GM15510 (cell line): ENCODE measurements around the gene RNU5D-1.

Experiments used
- POLR2A ChIP-seq: IDR thresholded peaks from 3 replicates; pipeline ENCODE4 v1.6.1; 2011; ENCODE audit warnings: borderline replicate concordance; ENCODE audit not compliant: insufficient read length; ENCODE audit errors: extremely low read depth

Gene RNU5D-1

DNA sequence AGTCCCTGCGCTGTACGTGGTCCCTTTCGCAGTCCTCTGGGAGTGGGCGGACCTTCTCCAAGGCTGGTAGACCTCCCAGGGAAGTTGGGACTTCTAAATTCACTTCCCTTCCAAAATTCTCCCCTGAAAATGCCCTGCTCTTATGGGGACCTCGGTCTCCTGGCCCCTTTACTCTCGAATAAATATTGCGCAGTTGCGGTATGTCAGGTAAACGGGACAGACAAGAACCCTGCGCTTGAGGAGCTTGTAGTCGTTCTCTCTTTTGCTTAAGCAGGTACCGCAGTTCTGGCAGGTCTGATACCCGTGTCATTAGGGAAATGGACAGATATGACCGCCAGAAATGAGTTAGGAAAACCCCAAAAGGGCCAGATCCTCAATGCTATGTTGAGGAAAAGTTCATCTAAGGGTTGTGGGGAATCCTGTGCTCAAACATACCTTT is 9.2 kb upstream of the RNU5D-1 start:
- no peak for TF ChIP-seq POLR2A

DNA sequence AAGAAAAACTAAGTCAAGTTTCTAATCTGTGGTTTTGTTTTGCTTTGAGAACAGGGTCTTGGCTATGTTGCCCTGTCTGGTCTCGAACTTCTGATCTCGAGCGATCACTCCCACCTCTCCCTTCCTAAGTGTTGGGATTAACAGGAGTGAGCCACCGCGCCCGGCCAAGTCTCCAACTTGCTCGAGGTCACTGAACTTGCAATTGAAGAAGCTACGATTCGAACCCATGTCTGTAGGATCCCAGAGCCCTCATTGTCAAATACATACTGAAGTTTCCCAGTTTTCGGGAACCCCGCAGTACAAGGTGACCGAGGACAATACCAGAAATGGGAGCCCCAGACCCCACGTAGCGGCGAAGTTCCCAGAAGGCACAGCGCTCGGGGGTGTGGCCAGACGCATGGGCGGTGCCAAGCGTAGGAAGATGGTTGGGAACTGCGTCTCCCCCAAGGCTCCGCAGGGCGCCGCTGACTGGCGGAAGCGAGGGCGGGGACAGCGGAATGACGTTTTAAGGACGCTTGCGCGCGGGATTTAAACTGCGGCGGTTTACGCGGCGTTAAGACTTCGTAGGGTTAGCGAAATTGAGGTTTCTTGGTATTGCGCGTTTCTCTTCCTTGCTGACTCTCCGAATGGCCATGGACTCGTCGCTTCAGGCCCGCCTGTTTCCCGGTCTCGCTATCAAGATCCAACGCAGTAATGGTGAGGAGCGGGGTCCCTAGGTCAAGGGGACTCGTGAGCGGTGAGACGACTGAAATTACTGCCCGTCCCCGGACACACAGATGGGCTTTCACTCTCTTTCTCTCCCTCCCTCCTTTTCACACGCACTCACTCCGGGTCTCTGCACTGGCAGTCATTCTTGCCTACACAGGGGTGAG is 8.6 kb upstream of the RNU5D-1 start, which contains the start of gene KIF2C:
KIF2C (plus strand) TSS at position 531 of the 872 bp plus-strand sequence; CDS start at position 627, 96 bp downstream.
- TF ChIP-seq POLR2A = peak; percentile 97

DNA sequence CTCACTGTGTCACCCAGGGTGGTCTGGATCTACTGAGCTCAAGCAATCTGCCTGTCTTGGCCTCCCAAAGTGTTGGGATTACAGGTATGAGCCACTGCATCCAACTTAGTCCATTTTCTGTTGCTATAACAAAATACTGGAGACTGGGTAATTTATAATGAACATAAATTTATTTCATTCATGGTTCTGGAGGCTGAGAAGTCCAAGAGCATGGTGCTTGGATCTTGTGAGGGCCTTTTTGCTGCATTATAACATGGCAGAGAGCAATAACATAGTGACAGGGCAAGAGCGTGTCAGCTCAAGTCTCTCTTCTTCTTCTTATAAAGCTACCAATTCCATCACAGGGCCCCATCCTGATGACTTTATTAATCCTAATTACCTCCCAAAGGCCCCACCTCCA is 5.0 kb upstream of the RNU5D-1 start:
- TF ChIP-seq POLR2A = no peak

DNA sequence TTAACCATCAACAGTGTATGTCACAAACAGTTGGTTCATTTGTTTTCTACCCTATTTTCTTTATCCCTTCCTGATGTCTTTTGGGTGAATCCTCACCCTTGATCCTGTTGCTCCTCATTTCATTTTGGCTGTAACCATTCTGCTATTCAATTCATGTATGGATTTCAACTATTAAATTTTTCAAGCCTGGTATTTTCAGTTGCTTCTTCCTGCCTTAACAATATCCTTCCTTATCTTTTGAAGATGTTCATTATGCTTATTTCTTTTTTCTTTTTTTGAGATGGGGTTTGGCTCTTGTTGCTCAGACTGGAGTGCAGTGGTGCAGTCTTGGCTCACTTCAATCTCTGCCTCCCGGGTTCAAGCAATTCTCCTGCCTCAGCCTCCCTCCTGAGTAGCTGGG is 2.8 kb upstream of the RNU5D-1 start:
- no peak for TF ChIP-seq POLR2A

DNA sequence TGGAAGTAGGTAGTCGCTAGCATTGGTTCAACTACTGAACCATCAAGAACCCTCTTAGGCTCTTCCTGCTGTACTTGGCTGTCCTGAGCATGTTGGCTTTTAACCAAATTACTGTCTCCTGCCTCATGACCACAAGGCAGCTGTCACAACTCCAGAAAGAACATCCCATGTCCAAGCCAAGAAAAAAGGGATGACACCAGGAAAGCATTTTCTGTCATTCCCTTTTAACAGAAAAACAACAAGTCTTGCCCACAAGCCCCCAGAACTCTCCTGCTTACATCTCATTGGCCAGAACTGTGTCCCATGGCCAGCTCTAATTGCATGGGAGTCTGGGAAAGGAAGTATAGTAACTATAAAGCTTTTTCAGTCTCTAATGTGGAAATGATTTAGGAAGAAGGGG is 2.4 kb upstream of the RNU5D-1 start:
- no peak for TF ChIP-seq POLR2A

DNA sequence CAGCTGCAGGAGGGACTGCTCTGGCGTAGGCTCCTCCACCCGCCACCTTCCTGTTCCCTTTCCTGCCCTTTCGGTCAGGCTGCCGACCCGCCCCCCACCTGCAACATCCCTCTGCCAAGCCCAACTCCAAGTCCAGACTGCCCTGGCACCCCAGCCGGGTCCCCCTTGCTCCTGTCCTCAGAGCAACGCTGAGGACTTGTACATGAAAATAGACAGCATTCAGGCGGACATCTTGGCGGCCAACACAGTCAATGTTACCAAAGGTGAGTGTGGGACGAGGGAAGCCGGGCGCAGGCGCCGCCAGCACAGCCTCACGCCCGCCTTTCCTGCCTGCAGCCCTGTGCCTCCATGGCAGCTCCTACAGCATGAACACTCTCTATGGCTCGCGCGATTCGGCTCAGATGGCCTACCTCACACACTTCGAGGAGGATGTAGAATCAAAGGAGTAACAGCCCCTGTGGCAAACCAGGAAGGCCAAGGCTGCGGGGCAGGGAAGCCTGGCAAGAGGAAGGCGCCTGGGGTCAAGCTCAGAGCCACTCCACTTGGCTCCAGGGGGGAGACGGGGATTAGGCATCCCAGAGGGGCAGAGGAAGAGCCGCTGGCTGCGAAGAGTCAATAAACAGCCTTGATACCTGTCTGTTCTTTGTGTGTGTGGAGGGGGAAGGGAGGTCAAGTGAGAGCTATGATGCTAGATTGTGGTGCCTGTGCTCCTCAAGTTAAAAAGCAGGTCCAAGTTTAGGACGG is 5.8 kb downstream of the RNU5D-1 start:
- no peak for TF ChIP-seq POLR2A

DNA sequence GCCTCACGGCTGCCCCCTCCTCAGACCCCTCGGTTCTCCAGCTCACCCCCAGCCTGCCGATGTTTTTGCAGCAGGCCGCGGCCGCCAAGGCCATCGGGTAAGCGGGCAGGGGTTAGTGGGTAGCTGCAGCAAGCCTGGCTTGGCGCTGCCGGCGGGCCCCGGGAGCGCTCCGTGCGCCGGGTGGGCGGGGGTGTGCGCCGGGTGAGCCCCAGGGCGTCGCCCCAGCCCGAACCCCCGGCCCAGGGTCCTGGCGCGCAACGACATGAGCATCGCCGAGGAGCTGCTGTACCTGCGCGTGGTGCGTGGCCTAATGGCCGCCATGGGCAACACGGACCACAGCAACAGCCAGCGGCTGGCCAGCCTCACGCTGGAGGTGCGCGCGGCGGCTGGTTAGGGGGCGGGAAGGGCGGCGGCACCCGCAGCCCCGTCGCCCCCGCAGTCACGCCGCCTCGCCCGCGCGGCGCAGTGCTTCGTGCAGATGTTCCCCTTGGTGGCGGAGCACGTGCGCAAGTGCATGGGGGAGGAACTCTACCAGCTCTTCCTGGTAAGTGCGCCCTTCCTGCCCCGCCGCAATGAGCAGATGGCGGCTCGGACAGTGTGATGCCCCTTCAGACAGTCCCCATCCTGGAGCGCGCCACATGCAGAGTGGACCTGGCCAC is 6.5 kb downstream of the RNU5D-1 start:
- TF ChIP-seq POLR2A = no peak

DNA sequence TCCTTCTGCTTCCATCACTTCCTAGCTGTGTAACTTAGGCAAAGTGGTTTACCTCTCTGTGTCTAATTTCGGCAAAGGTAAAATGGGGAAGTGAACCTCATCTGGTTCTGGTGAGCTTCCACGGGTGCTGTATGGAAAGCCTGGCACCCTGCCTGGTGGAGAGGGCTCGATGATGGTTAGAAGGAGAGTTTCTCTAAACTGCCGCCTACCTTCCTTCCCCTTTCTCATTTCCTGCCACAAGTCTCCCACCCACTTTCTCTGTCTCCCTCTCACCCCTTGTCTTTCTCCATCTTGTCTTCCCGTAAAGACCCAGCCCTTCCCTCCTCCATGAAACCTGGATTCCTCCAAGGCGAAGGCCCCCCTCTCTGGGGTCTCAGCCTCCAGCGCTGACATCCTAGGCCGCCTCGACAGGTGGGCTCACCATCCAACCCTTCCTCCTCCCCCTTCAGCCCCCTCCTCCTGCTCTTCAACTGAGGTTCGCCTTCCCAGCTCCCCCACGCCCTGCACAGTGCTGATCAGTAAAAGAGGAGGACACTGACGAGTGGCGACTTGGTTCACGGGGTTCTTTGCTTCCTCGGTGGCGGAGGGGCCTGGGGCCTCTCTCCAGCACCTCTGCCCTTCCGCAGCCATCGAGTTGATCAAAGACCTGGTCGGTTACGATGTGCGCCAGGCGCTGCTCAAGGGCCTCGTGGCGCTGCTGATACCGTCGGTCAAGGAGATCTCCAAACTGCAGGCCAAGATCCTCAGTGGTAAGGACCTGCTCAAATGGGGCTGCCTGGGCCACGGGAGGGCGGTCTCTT is 7.3 kb downstream of the RNU5D-1 start:
- TF ChIP-seq POLR2A = no peak

DNA sequence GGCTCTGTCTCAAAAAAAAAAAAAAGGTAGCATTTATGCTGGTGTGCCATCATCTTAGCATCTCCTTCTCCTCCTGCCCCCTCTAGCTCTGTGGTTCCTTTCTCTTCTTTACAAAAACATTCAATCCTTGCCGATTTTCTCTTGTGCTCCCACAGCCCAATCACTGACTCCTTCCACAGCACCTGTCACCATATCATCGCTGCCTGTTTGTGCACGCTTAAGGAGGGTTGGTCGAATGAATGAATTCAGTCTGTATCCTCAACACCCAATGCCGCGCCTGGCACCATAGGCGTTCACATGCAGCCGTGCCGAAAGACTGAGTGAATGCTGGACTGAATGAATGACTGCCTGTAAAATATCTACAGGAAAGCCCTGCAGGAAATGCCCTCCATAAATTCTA is 7.9 kb downstream of the RNU5D-1 start:
- no peak for TF ChIP-seq POLR2A

DNA sequence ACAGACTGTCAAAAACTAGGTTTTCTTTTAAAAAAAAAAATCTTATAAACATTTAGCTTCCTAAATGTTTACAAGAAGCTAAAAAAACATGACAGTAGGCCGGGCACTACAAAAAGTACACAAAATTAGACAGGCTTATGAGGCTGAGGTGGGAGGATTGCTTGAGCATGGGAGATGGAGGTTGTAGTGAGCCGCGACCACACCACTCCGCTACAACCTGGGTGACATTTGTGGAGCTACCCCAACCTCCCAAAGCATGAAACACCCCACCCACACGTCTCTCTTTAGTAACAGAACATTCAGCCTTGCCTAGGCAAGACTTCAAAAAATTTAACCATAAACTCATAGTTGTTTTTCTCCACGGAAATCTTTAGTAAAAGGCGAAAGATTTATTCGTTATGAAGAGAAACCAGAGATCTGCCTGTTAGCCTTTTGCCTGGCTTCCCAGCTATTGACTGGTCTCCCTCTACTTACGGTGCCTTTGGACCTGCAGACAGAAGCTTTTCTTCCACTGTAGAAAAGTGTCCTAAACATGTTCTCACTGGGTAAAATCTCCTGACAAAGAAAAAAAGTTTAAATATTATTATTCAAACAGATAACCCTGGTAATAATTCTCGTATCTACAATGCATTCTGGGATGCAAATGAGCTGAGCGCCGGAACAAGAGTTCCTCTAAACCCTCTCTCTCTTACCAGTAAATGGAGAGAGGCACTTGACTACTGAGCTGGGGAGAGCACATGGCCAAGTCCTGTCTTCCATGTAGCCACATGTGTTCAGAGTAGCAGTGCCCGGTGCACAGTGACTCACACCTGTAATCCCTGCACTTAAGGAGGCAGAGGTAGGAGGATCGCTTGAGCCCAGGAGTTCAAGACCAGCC is 9.2 kb downstream of the RNU5D-1 start:
- peak; percentile 100 for TF ChIP-seq POLR2A

DNA sequence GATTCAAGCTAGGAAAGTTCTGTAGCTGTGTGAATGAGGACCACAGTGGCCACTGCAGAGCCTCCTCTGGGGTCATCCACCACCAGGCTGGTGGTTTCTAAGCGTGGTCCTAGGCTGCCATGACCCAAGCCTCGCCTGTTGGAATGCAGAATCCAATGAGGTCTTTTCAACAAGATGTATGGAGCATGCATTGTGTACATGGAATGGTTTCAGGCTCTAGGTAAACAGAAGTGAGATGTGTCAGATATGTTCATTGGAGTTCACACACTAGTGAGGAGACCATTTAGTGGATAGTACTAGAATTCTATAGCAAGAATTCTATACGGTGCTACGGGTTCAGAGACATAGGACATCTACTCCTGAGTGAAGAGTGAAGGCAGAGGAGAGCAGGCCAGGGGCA is 10.7 kb downstream of the RNU5D-1 start:
- TF ChIP-seq POLR2A = no peak

DNA sequence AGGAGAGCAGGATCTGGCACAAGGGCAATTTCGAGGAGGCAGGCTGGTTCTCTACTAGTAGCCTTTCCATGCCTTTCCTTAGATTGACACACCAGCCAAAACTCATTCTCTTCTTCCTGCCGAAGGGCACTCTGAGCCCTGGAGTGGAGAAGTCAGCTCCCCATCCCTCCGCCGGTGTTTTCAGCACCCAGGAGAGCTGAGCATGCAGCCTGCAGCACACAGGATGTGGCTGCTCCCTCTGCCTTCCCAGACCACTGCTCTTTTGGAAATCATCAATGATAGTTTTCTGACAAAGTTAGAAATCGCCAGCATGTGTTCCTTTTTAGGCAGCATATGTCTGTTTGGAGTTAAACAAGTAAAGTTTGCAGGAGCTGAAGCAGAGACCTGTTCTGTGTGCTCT is 11.7 kb downstream of the RNU5D-1 start:
- no peak for TF ChIP-seq POLR2A

DNA sequence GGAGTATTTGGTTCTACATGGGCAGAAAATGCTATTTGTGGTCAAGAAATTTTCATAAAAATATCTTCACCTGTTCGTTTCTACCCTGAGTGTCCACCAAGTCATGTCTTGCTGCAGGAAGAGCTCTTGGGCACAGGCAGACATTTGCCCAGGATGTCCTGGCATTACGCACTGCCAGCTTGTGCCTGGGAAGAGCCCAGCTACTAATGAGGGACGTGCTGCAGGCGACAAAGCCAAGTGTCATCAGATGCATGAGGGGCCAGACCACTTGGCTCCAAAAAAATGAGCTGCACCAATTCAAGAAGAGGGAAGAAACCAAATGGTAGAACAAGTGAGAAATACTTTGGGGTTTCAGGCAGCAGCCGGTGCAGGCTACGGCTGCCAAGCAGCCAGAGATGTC is 12.9 kb downstream of the RNU5D-1 start:
- TF ChIP-seq POLR2A = no peak
